Amniotic stem cell (primary cell): Measurements from ENCODE around the gene TDRD3.

Experiments
- DNase-seq: peaks from one replicate; lab custom pipeline; 2025; lab: John Stamatoyannopoulos, UW

Gene TDRD3

DNA sequence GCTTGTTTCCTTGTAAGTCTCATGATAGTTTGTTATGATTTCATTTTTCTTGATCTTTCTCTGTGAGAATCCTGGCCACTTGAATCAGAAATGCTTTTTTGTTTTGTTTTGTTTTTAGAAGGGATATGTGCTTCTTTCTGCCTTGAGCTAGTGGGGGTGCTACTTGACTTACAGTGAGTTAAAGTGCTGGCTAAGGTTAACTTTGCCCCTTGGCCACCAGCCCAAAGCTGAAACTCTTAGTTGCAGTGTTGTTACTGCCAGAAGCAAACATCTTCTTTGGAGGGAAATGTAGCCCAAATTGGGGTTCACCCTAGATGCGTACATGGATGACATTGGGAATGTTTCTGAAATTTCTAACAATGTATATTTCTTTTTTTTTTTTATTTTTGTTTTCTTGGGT is 57.4 kb downstream of the TDRD3 start:
- DNase-seq = no peak

DNA sequence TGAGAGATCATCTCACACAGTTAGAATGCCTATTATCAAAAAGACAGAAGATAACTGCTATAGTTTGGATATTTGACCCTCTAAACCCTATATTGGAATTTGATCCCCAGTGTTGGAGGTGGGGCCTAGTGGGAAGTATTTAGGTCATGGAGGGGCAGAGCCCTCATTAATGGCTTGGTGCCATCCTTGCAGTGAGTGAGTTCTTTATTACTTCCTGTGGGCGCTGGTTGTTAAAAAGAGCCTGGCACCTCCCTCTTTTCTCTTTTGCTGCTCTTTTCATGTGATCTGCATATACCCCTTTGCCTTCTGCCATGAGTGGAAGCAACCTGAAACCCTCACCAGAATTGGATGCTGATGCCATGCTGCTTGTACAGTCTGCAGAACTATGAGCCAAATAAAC is 66.8 kb downstream of the TDRD3 start:
- DNase-seq = no peak

DNA sequence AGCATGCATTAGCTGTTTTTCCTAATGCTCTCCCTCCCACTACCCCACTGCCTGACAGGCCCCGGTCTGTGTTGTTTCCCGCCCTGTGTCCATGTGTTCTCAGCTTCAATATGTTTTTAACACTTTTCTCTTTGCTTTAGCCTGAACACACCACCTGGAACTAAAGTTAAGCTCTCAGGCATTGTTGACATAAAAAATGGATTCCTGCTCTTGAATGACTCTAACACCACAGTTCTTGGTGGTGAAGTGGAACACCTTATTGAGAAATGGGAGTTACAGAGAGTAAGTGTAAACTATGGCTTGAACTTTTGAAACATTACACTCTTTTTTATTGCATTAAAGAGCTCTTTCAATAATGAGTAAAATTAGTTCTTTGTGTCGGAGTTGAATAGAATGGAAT is 70.1 kb downstream of the TDRD3 start:
- no peak for DNase-seq

DNA sequence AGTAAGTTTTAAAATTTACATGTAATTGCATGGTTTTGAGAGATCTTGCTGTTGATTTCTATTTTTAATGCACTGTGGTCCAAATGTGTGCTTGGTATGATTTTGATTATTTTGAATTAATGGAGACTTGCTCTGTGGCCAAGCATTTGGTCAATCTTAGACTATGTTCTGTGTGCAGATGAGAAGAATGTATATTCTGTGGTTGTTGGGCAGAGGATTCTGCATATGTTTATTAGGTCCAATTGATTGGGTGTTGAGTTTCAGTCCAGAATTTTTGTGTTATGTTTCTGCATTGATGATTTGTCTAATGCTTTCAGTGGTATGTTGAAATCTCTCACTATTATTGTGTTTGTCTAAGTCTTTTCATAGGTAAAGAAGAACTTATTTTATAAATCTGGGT is 82.3 kb downstream of the TDRD3 start:
- no peak for DNase-seq

DNA sequence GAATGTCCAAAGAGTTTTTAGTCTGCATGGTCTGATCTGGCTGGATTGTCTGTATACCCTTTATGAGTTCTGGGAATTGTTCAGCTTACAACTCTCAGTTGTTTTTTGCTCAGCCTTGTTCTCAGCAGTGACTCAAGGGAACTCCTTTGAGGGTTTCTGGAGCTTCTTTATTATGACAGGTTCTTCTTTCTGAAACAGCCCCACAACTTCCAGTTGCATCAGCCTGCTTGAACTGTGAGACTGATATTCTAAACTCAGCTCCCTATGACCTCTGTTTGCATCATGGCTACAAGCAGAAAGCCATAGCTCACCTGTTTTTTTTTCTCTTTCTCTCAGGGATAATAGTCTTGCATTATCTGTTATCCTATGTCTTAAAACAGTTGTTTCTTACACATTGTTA is 85.0 kb downstream of the TDRD3 start:
- no peak for DNase-seq

DNA sequence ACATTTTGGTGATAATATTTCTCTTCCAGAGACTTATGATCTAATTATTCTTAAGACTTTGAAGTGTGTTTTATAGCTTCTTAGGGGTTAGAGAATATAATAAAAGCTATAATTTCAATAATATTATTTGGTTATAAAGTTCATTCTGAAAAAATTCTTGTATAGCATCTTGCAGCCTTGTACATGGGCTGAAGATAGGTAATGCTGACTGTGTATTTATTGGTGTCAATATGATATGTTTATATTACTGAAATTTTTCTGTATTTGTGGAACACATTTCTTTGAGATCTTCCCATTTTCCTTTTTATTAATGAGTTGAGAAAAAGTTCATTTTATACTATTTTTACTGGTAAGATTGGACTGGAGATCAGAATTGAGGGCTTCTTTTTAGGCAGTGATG is 87.8 kb downstream of the TDRD3 start:
- no peak for DNase-seq

DNA sequence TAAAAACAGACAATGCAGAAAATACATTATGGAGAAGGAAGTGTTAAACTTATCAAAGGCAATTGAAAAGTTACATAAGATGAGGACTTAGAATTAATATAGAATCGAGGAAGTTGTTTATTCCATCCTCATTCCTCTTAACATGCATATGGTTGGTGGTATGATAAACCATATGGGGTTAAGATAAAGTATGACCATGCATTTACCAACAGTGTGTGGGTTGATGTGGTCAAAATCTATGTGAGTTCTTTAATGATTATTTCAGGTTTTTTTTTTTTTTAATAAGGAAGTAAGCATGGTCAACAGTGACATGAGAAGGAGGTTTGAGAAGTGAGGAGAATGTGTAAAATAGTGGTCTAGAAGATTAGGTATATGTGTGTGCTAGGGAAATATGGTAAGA is 94.5 kb downstream of the TDRD3 start:
- DNase-seq = no peak

DNA sequence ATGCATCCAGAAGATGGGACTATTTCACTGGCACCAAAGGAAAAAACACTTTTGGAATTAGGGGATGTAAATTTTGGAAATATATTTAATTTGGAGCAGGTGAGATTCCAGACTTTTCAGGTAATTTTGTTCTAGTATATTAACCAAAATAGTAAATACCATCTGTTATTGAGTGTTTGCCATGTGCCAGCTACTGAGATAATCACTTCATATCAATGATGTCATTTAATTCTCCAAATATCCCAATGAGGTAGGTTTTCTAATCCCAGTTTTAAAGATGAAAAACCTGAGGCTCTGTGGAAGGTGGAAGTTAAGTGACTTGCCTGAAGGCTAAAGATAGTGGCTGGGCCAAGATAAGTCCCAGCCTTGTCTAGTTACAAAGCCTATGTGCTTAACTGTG is 95.2 kb downstream of the TDRD3 start:
- no peak for DNase-seq

DNA sequence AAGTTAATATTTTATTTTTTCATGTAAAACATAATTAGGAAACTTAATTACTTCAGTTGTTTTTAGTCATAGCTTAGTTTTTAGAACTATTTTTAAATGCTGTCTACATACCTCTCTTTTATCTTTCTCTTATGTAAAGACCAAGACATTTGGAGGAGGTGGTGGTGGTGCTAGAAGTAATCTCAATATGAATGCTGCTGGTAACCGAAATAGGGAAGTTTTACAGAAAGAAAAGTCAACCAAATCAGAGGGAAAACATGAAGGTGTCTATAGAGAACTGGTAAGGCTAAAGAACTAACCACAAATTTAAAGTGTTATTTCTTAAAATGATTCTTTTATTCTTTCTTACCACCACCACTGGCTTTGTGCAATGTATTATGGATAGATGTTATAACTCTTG is 97.3 kb downstream of the TDRD3 start:
- DNase-seq = no peak

DNA sequence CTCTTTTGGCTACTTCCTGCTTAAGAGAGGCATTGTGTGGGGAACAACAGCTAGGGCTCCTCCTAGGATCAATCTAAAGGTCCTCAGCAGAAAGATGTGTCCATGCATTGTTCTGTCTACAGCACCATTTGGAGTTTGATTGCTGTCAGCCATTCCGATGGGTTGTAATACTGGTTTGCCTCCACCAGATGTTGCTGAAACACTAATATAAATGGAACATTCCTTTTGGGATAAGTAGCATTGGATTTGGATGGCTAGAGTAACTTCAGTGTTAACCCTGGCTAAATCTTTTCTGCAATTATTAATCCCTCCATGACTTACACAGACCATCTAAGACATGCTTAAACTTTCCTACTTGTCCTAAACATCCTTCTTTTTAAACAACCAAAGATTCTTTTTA is 104.2 kb downstream of the TDRD3 start:
- no peak for DNase-seq

DNA sequence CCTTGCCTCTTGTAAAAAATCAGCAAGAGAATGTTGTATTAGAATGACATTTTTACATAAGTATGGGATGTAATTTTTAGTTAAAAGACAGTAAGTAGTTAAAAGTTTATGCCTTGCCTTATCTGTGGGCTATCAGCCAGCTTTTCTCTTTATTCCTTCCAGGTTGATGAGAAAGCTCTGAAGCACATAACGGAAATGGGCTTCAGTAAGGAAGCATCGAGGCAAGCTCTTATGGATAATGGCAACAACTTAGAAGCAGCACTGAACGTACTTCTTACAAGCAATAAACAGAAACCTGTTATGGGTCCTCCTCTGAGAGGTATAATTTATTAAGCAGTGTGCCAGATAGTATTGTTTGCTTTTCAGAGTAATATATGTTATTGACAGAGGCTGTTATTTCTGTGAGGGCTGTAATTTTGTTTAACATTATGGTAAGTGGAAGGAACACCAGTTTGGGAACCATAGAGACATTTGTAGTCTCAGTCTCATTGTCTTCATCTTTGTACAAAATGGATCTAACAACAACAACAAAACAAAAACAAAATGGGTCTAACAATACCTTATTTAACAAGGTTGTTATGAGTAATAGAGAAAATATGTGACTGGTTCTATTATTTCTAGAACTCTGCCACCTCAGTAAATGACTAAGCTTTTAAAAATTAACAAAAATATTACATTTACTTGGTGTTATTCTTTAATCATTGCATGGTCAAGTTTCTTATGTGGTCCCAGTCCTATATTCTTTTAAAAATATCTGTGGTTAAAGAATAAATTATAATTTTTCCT is 112.8 kb downstream of the TDRD3 start:
- no peak for DNase-seq

DNA sequence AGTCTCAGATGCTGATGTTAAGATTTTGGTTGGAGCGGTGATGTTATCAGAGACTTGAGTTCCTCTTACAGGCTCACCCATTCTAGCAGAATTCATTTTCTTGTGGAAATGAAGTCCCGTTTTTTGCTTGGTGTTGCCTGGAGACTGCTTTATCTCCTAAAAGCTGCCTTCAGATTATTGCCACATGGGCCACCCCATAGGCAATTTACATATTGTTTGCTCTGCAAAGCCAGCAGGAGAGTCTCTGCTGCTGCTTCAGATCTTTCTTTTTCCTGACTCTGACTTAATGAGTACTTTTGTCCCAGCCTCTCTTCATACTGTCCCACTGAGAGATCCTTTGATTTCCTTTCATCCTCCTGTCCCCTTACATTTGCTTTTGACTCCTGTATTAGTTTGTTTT is 114.6 kb downstream of the TDRD3 start:
- no peak for DNase-seq

DNA sequence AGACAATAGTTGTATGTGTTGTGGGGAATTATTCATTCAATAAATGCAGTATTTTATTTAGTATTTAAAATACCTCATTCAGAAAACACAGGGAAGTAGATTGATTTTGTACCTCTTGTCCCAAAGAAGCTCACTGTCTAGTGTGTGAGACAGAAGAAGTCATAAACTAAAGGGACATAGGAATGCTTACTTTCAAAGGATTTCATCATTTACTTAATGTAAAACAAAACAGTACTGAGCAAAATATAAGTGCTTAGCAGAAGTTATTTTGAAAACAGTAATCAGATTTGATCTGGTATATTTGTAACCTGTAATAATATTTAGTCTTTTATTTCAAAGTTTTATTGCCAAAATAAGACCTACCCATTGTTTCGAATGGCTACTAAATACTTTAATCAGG is 117.9 kb downstream of the TDRD3 start:
- DNase-seq = no peak

DNA sequence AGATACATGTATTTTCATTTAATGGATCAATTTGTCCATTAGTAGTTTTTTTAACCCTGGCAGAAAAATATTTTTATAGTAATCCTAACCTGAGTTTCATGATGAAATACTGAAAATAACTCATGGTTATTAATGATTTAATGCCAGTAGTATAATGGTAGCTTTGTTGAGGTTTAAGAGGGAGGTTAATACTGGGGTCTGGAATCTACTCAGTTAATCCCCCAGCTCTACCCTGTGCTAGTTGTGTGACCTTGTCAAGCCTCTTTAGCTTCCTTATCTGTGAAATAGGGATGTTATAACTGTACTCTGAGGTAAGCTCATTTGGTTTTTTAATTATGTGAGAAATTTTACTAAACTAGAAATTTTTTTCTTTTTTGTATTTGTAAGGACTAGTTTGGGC is 122.5 kb downstream of the TDRD3 start:
- no peak for DNase-seq

DNA sequence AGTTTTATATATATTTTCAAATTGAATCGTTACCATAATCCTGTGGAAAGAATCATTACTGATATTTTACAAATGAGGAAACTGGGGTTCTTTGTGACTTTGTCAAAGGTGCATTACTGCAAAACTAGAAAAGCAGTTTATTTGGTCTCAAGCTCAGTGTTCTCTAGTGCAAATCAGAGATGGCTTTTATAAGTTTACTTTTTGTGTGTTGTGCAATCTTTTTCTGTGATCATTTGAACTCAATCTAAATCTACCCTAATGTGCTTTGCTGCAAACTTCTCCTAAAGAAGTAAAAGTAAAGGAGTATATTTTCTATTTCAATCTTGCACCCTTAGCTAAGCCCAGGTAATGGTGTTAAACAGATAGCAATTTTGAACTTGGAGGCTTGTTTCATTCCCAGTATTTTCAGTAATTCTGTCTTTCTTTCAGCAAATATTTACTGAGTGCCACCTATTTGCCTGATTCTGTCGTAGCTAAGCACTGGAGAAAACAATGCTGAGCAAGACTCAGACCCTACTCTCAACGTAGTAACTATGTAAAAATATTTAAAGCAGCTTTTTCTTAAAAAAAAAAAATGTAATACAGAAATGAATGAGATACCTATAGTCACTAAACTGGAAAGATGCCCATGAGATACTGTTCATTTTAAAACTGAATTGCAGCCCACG is 124.0 kb downstream of the TDRD3 start:
- DNase-seq = no peak

DNA sequence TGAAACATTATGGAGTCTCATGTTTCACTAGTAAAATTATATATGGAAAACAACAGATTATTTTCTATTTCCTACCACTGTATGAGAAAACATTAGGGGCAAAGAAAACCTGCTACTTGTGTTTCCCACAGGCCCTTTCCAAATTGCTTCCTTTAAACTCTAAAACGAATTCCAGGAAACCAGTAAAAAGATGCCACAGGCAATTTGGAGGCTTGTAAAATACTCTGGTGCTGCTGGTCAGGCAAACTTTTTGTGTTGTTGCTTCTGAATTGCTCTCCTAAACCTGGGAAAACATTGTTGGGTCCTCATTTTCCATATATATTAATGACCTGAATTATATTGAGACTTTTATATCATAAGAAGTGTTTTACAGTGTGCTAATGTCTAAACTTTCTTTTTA is 141.5 kb downstream of the TDRD3 start:
- DNase-seq = no peak

DNA sequence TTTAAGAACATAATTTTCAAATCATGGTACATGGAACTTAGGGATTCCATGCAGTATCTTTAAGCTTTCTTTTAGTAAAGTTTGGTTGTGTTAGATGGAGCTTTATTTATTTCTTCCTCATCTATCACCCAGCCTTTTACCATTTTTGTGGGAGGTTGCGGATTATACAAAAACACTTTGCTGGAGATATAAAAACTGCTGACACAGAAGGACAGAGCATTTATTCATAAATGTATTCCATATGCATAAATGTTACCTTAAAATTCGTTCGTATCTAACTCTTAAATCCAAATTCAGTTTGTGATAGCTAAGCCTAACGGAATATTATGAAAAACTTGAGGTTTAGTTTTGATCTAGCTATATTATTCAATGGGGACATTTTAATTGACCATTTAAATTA is 143.3 kb downstream of the TDRD3 start:
- no peak for DNase-seq

DNA sequence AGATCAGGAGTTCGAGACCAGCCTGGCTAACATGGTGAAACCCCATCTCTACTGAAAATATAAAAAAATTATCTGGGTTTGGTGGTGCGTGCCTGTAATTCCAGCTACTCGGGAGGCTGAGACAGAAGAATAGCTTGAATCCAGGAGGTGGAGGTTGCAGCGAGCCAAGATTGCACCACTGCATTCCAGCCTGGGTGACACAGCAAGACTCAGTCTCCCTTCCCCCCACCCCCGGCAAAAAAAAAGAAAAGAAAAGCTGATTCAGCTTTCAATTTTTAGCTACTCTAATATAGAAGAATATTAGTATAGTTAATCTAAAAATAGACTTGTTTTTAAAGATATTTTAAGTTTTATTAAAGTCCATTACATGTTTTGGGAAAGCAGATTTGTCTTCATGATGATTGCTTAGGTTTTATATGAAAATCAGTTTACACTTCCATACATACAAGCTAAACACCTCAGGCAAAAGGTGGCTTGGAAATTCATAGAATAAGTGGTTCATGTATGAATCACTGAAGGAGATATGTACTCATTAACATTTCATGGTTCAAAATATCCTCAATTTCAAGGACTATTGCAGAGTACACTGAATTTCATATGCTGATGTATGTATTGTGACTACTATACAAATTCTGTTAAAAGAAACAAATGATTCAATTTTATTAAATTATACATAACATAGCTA is 165.2 kb downstream of the TDRD3 start:
- no peak for DNase-seq

DNA sequence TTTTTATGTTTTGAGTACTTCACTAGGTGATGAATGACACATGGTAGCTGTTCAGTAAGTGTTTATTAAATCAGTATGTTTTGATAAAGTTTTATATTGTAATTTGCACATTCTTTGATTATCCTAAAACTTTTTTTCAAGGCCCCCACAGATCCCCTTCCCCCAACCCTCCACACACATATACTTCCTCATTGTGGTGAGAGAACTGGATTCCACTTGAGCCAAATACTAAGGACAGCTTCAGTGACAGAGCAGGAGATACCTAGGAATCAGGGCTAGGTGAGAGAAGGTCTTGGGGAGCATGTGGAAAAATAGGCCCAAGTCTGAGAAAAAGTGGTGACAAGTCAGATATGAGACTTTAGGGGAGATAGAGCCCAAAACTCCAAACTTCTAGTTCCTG is 174.6 kb downstream of the TDRD3 start:
- no peak for DNase-seq

DNA sequence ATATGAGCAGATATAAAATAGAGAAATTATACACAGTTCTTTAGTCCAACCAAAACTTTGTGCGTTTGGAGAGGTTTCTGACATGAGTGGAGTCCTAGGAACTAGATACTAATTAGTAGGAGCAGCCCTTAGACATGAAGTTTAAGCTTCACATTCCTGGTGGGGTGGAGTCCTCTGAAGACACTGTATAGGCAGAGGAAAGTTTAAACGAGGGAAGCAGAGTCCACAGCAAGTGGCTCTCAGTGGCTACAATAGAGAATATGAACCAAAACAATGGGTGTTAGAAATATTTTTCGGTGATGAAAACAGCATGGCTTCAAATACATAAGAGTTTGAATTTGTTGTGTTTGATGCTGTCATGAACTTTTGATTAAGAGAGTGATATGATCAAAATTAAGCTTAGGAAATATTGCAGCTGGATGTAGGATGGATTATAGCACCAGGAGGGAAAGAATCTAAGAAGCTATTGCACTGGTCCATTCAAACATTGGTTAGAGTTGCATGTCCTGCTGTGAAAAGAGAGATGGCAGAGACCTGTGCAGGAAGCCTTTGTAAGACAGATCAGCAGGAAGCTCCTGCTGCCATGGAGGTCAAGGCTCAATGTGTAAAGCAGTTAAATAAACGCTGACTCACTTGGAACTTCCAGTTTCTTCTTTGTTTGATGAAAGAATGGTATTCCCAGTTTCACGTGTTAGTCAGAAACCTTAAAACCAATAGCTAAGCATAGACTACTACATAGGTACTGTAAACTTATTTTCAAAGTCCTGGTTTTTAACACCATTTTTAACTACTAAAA is 175.2 kb downstream of the TDRD3 start:
- DNase-seq = no peak

DNA sequence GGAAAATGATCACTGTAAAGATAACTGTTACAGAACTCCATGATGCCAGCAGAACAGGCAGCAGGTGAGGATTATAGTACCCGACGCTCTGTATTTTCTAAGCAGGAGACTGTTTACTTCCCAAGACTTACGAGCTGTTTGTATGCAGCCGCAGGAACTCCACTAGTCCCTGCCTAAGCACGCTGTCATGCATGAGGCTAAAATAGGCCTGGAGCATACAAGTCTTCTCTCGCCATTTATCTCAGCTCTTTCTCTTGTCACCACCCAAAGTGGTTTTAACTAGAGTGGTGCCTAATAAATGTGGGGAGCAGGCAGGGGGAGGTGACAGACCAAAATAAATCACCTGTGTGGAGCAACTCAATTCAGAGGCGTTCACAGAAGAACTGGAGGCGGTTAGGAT is 175.8 kb downstream of the TDRD3 start:
- no peak for DNase-seq

DNA sequence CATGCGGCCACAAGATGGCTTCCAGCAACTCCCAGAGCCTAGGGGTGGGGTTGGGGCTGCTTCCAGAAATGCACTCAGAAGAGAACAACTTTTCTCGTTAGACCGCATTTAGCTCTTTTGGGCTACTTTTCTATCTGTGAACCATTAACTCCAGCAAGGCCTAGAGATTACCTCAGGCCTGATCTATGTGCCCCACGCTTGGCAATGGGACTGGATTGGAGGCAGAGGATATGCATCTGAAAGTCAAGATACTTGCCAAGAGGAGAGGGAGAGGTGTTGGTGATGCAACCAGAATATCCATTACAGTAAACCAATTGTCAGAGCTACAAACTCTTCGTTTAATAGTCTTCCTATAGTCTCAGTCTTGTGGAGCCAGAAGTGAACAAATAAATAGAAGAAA is 177.7 kb downstream of the TDRD3 start:
- no peak for DNase-seq

DNA sequence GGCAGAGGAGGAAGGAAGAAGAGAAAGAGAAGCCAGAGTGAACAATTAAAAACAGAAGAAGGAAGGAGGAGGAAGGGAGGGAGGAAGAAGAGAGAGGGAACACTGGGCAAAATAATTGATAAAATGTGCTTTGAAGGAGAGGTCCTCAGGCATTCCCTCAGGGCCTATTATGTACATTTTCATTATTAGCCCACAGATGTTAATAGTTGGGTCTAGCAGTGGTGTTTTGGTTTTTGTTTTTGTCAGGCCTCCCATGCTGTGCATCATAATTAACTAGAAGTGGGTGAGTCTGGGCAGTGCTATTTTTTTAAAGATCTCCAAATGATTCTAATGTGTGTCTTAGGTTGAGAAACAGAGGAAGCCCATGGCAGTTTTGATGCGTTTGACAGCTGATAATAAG is 178.1 kb downstream of the TDRD3 start:
- DNase-seq = no peak
